ENCODE results near the gene OBSCN. TPM values are rescaled to one million over a fixed set of nuclear protein-coding genes. Genes with fewer than 3 reads are reported as not detected.
"Not testable (repeated sequence)": the region's sequence is repeated elsewhere in the genome, so short reads cannot be mapped to it uniquely, and the experiment has no call there.

OBSCN gene
- total RNA-seq, 1 donor from 2014 or later: 16.9 TPM

DNA sequence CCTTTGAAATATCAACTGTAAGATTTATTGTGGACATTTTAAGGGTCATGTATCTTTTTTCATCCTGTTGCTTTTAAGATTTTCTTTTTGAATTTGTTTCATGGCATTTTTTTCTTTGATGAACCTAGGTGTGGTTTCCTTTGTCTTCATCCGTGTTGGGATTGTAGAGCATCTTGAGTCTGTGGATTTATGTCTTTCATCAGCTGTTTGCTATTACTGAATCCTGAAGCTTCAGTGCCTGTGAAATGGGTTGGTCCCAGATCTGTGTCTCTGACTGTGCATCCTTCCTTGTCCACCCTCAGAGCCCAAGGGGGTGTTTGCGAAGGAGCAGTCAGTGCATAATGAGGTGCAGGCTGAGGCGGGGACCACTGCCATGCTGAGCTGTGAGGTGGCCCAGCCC, 37.3 kb downstream of the OBSCN start:
- Mint-ChIP-seq H3K27ac (ENCODE audit: unreplicated experiment) (no peak overlapping the region), H3K9me3 (ENCODE audit: unreplicated experiment) (peaks cover 6% of the 10 kb centered on the region), H3K4me3 (ENCODE audit: unreplicated experiment) (peak overlapping the region; percentile 68), H3K36me3 (ENCODE audit: low read depth, unreplicated experiment) (peaks cover 49% of the 10 kb centered on the region), H3K27me3 (ENCODE audit: unreplicated experiment) (peaks cover 5% of the 10 kb centered on the region), H3K4me1 (ENCODE audit: unreplicated experiment) (no peaks in the 10 kb centered on the region)
- TF ChIP-seq, protein P1, sequence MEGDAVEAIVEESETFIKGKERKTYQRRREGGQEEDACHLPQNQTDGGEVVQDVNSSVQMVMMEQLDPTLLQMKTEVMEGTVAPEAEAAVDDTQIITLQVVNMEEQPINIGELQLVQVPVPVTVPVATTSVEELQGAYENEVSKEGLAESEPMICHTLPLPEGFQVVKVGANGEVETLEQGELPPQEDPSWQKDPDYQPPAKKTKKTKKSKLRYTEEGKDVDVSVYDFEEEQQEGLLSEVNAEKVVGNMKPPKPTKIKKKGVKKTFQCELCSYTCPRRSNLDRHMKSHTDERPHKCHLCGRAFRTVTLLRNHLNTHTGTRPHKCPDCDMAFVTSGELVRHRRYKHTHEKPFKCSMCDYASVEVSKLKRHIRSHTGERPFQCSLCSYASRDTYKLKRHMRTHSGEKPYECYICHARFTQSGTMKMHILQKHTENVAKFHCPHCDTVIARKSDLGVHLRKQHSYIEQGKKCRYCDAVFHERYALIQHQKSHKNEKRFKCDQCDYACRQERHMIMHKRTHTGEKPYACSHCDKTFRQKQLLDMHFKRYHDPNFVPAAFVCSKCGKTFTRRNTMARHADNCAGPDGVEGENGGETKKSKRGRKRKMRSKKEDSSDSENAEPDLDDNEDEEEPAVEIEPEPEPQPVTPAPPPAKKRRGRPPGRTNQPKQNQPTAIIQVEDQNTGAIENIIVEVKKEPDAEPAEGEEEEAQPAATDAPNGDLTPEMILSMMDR (IDR thresholded peaks at IDR 0.05; ENCODE audit: unreplicated experiment): no peak
- DNase-seq (ENCODE audit: low spot score): no peak

DNA sequence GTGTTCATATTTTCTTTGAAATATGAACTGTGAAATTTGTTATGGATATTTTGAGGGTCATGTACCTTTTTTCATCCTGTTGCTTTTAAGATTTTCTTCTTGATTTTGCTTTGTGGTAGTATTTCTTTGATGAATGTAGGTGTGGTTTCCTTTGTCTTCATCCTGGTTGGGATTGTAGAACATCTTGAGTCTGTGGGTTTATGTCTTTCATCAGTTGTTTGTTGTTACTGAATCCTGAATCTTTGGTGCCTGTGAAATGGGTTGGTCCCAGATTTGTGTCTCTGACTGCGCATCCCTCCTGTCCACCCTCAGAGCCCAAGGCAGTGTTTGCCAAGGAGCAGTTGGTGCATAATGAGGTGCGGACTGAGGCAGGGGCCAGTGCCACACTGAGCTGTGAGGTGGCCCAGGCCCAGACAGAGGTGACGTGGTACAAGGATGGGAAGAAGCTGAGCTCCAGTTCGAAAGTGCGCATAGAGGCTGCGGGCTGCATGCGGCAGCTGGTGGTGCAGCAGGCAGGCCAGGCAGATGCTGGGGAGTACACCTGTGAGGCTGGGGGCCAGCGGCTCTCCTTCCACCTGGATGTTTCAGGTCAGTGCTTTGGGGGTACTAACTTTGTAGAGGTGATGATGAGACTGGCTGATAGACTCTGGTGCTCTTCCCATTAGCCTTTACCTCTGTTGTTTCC, 38.5 kb downstream of the OBSCN start:
- Mint-ChIP-seq H3K4me1 (ENCODE audit: unreplicated experiment) (no peaks in the 10 kb centered on the region), H3K36me3 (ENCODE audit: low read depth, unreplicated experiment) (peaks cover 45% of the 10 kb centered on the region), H3K27me3 (ENCODE audit: unreplicated experiment) (peaks cover 1% of the 10 kb centered on the region), H3K9me3 (ENCODE audit: unreplicated experiment) (peaks cover 6% of the 10 kb centered on the region), H3K27ac (ENCODE audit: unreplicated experiment) (no peak overlapping the region), H3K4me3 (ENCODE audit: unreplicated experiment) (no peak overlapping the region)
- no peak for DNase-seq (ENCODE audit: low spot score)
- TF ChIP-seq, protein P1 (IDR thresholded peaks at IDR 0.05; ENCODE audit: unreplicated experiment): no peak

DNA sequence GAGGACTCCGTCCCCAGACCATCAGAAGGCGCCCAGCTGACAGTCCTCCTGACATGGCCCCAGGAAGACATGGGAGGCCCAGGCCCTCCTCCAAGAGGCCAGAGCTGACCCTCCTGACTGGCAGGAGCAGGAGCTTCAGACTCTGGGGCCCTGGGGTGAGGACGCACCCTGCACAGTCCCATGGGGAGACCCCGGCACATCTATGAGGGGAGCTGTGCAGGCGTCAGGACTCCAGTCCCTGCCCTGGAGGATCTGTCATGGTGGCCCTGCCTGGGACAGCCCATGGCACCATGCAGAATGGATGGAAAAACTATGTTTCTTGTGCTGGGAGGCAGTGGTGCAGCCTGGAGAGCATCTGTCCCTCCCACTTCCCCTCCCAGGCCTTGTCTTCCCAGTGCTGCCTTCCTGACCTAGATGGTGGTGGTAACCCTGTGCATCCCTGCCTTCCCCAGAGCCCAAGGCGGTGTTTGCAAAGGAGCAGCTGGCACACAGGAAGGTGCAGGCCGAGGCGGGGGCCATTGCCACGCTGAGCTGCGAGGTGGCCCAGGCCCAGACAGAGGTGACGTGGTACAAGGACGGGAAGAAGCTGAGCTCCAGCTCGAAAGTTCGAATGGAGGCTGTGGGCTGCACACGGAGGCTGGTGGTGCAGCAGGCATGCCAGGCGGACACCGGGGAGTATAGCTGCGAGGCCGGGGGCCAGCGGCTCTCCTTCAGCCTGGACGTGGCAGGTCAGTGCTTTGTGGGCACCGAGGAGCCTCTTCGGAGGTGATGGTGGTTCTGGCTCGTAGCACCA, 41.9 kb downstream of the OBSCN start:
- TF ChIP-seq, protein P1 (IDR thresholded peaks at IDR 0.05; ENCODE audit: unreplicated experiment): no peak
- peaks cover 1% of the 10 kb centered on the region for H3K27me3 Mint-ChIP-seq (ENCODE audit: unreplicated experiment)

DNA sequence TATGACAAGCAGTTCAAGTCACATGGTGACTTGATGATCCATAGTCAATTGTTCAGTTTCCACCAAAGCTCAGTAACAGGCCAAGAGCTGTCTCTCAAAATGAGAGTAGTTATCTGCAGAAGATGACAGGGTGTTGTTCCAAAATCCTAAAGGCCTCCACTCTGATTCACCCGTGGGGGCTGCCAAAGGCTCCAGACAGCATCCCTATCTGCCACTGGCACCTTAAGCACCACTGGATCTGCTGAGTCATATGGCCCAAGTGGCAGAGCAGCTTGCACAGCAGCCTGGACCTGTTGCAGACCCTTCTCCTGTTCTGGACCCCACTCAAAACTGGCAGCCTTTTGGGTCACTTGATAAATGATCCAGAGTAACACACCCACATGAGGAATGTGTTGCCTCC, 44.6 kb downstream of the OBSCN start:
- peak overlapping the region; percentile 48 for H3K27ac Mint-ChIP-seq (ENCODE audit: unreplicated experiment)
- H3K27me3 Mint-ChIP-seq (ENCODE audit: unreplicated experiment); H3K4me3 Mint-ChIP-seq (ENCODE audit: unreplicated experiment); H3K9me3 Mint-ChIP-seq (ENCODE audit: unreplicated experiment); H3K4me1 Mint-ChIP-seq (ENCODE audit: unreplicated experiment); DNase-seq (ENCODE audit: low spot score): not testable (repeated sequence)
- peaks cover 26% of the 10 kb centered on the region for H3K36me3 Mint-ChIP-seq (ENCODE audit: low read depth, unreplicated experiment)

More for the DNA sequence above, 41.9 kb downstream of the OBSCN start:
- H3K36me3 Mint-ChIP-seq (ENCODE audit: low read depth, unreplicated experiment): peaks cover 26% of the 10 kb centered on the region
- no peak overlapping the region for H3K4me3 Mint-ChIP-seq (ENCODE audit: unreplicated experiment)
- no peaks in the 10 kb centered on the region for H3K4me1 Mint-ChIP-seq (ENCODE audit: unreplicated experiment)
- H3K27ac Mint-ChIP-seq (ENCODE audit: unreplicated experiment): no peak overlapping the region
- DNase-seq (ENCODE audit: low spot score): no peak
- peaks cover 6% of the 10 kb centered on the region for H3K9me3 Mint-ChIP-seq (ENCODE audit: unreplicated experiment)

DNA sequence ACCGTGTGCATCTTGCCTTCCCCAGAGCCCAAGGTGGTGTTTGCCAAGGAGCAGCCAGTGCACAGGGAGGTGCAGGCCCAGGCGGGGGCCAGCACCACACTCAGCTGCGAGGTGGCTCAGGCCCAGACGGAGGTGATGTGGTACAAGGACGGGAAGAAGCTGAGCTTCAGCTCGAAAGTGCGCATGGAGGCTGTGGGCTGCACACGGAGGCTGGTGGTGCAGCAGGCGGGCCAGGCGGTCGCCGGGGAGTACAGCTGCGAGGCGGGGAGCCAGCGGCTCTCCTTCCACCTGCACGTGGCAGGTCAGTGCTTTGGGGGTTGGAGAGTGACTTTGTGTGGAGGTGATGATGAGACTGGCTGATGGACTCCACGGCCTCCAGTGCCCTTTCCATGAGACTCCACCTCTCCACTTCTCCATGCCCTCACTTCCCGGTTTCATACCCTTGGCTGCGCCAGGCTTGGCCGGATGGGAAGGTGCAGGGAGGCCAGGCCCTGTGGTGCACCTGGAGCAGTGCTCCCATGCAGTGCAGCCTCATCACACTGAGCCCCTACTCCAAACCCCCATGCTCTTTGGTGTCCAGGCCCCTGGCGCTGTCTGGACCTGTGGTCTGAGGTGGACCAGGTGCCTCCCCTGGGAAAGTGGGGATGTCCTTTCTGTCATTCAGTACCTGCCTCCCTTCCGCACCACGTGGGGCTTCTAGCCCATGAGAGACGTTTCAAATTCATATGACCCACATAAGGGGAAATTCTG, 49.0 kb downstream of the OBSCN start:
- Mint-ChIP-seq H3K27me3 (ENCODE audit: unreplicated experiment) (peaks cover 3% of the 10 kb centered on the region), H3K4me1 (ENCODE audit: unreplicated experiment) (no peaks in the 10 kb centered on the region), H3K9me3 (ENCODE audit: unreplicated experiment) (no peaks in the 10 kb centered on the region), H3K27ac (ENCODE audit: unreplicated experiment) (no peak overlapping the region), H3K36me3 (ENCODE audit: low read depth, unreplicated experiment) (peaks cover 22% of the 10 kb centered on the region), H3K4me3 (ENCODE audit: unreplicated experiment) (no peak overlapping the region)
- TF ChIP-seq, protein P1 (IDR thresholded peaks at IDR 0.05; ENCODE audit: unreplicated experiment): no peak
- no peak for DNase-seq (ENCODE audit: low spot score)
